ENCODE results near the gene RYR1. TPM values are rescaled to one million over a fixed set of nuclear protein-coding genes. Genes with fewer than 3 reads are reported as not detected.
"Not testable (repeated sequence)": the region's sequence is repeated elsewhere in the genome, so short reads cannot be mapped to it uniquely, and the experiment has no call there.

RYR1 gene
- total RNA-seq, 2 experiments from 2014 or later = 2.6 to 3.9 TPM

GRCh38 chr19:38507551-38508127 lies 74.1 kb downstream of the RYR1 start:
- no peak for DNase-seq
- Mint-ChIP-seq H3K4me3 (no peak overlapping the region), H3K36me3 (ENCODE audit: low read depth) (no peaks in the 10 kb centered on the region), H3K4me1 (peaks cover 15% of the 10 kb centered on the region), H3K27me3 (peaks cover 4% of the 10 kb centered on the region), H3K27ac (no peak overlapping the region), H3K9me3 (no peaks in the 10 kb centered on the region)
- CTCF ChIA-PET = interaction anchor here (1.0 to 1.6 kb wide), 3 partner anchors 105 to 422 kb away, joined by 6 to 7 read pairs (median 7); partner anchors contain the start of genes FAM98C, MRPS12 and SARS2
- POLR2A ChIA-PET = interaction anchor here (1.3 kb wide), 1 partner anchor 105 kb away, joined by 3 read pairs; the partner anchor contains the start of gene FAM98C

- Mint-ChIP-seq H3K27me3 (peaks cover 4% of the 10 kb centered on the region), H3K9me3 (no peaks in the 10 kb centered on the region), H3K4me3 (no peak overlapping the region), H3K27ac (no peak overlapping the region), H3K36me3 (ENCODE audit: low read depth) (no peaks in the 10 kb centered on the region), H3K4me1 (peaks cover 21% of the 10 kb centered on the region)
- ChIA-PET CTCF (interaction anchor here (1.5 kb wide), 1 partner anchor 106 kb away, joined by 6 read pairs; the partner anchor contains the start of gene FAM98C), POLR2A (interaction anchor here (1.3 kb wide), 1 partner anchor 106 kb away, joined by 3 read pairs; the partner anchor contains the start of gene FAM98C)
- no peak for DNase-seq
Observed at GRCh38 chr19:38508507-38508906, 75.0 kb downstream of the RYR1 start.

GRCh38 chr19:38509027-38509426 lies 75.5 kb downstream of the RYR1 start:
- Mint-ChIP-seq H3K4me3 (no peak overlapping the region), H3K36me3 (ENCODE audit: low read depth) (no peaks in the 10 kb centered on the region), H3K27ac (no peak overlapping the region), H3K27me3 (peaks cover 4% of the 10 kb centered on the region), H3K4me1 (peaks cover 26% of the 10 kb centered on the region), H3K9me3 (no peaks in the 10 kb centered on the region)
- CTCF ChIA-PET = interaction anchor here (1.5 kb wide), 1 partner anchor 106 kb away, joined by 6 read pairs; the partner anchor contains the start of gene FAM98C
- POLR2A ChIA-PET = no interaction called here
- no peak for DNase-seq

GRCh38 chr19:38511074-38511708 lies 77.7 kb downstream of the RYR1 start:
- CTCF ChIA-PET = interaction anchor here (5.4 kb wide), 1 partner anchor 108 kb away, joined by 60 read pairs; the partner anchor contains the start of gene FAM98C

GRCh38 chr19:38512277-38512676 lies 78.8 kb downstream of the RYR1 start:
- H3K27me3 Mint-ChIP-seq = peaks cover 4% of the 10 kb centered on the region
- ChIA-PET CTCF (interaction anchor here (2.1 to 5.4 kb wide), 4 partner anchors 32 to 418 kb away, joined by 12 to 60 read pairs (median 14); partner anchors contain the start of genes EIF3K, FAM98C, MAP4K1 and MRPS12), POLR2A (no interaction called here)
- peaks cover 31% of the 10 kb centered on the region for H3K4me1 Mint-ChIP-seq
- no peaks in the 10 kb centered on the region for H3K9me3 Mint-ChIP-seq
- DNase-seq = no peak
- H3K36me3 Mint-ChIP-seq (ENCODE audit: low read depth) = no peaks in the 10 kb centered on the region
- H3K27ac Mint-ChIP-seq = no peak overlapping the region
- H3K4me3 Mint-ChIP-seq = no peak overlapping the region

More at GRCh38 chr19:38511074-38511708, 77.7 kb downstream of the RYR1 start:
- H3K27ac Mint-ChIP-seq = no peak overlapping the region
- H3K36me3 Mint-ChIP-seq (ENCODE audit: low read depth) = no peaks in the 10 kb centered on the region
- DNase-seq = no peak
- H3K27me3 Mint-ChIP-seq = peaks cover 4% of the 10 kb centered on the region
- H3K4me3 Mint-ChIP-seq = no peak overlapping the region
- POLR2A ChIA-PET = no interaction called here
- no peaks in the 10 kb centered on the region for H3K9me3 Mint-ChIP-seq
- H3K4me1 Mint-ChIP-seq = peaks cover 38% of the 10 kb centered on the region

GRCh38 chr19:38513156-38513555 lies 79.7 kb downstream of the RYR1 start:
- DNase-seq; H3K36me3 Mint-ChIP-seq (ENCODE audit: low read depth); H3K9me3 Mint-ChIP-seq; H3K4me3 Mint-ChIP-seq; H3K27me3 Mint-ChIP-seq: not testable (repeated sequence)
- peaks cover 31% of the 10 kb centered on the region for H3K4me1 Mint-ChIP-seq
- ChIA-PET POLR2A (interaction anchor here (0.7 to 1.6 kb wide), 5 partner anchors 44 to 325 kb away, joined by 3 to 11 read pairs (median 3); partner anchors contain the start of genes FAM98C and MAP4K1), CTCF (interaction anchor here (0.7 to 5.4 kb wide), 14 partner anchors 9 to 571 kb away, joined by 3 to 60 read pairs (median 6); partner anchors contain the start of genes ACTN4, EIF3K, FAM98C and MAP4K1)
- H3K27ac Mint-ChIP-seq = peak overlapping the region; percentile 61

GRCh38 chr19:38513762-38514167 lies 80.3 kb downstream of the RYR1 start:
- H3K27ac Mint-ChIP-seq = peak overlapping the region; percentile 61
- H3K4me1 Mint-ChIP-seq = peaks cover 31% of the 10 kb centered on the region
- CTCF ChIA-PET = interaction anchor here (0.6 to 5.4 kb wide), 18 partner anchors 10 to 571 kb away, joined by 3 to 60 read pairs (median 4); partner anchors contain the start of genes ACTN4, EIF3K, FAM98C and MAP4K1
- POLR2A ChIA-PET = interaction anchor here (0.7 to 1.6 kb wide), 8 partner anchors 43 to 417 kb away, joined by 3 to 11 read pairs (median 3); partner anchors contain the start of genes FAM98C, MAP4K1, MRPS12 and PSMD8
- H3K4me3 Mint-ChIP-seq = no peak overlapping the region
- no peaks in the 10 kb centered on the region for H3K9me3 Mint-ChIP-seq
- peaks cover 4% of the 10 kb centered on the region for H3K27me3 Mint-ChIP-seq
- H3K36me3 Mint-ChIP-seq (ENCODE audit: low read depth) = no peaks in the 10 kb centered on the region
- DNase-seq = peak; percentile 34

- Mint-ChIP-seq H3K4me3 (no peak overlapping the region), H3K9me3 (no peaks in the 10 kb centered on the region), H3K36me3 (ENCODE audit: low read depth) (no peaks in the 10 kb centered on the region), H3K4me1 (peaks cover 31% of the 10 kb centered on the region), H3K27me3 (peaks cover 4% of the 10 kb centered on the region), H3K27ac (peak overlapping the region; percentile 31)
- ChIA-PET CTCF (interaction anchor here (0.7 to 5.4 kb wide), 31 partner anchors 13 to 416 kb away, joined by 3 to 60 read pairs (median 4); partner anchors contain the start of genes ACTN4, EIF3K, FAM98C and MAP4K1), POLR2A (interaction anchor here (1.0 to 1.3 kb wide), 5 partner anchors 22 to 416 kb away, joined by 3 to 4 read pairs (median 4); partner anchors contain the start of genes FAM98C, MRPS12 and SARS2)
- peak; percentile 80 for DNase-seq
Observed at GRCh38 chr19:38514812-38515633, 81.5 kb downstream of the RYR1 start.

GRCh38 chr19:38515896-38516295 lies 82.4 kb downstream of the RYR1 start:
- Mint-ChIP-seq H3K36me3 (ENCODE audit: low read depth) (no peaks in the 10 kb centered on the region), H3K4me1 (peaks cover 31% of the 10 kb centered on the region), H3K27ac (no peak overlapping the region), H3K4me3 (no peak overlapping the region), H3K27me3 (peaks cover 4% of the 10 kb centered on the region), H3K9me3 (no peaks in the 10 kb centered on the region)
- ChIA-PET CTCF (interaction anchor here (0.7 to 5.4 kb wide), 29 partner anchors 12 to 415 kb away, joined by 3 to 60 read pairs (median 4); partner anchors contain the start of genes ACTN4, EIF3K, FAM98C and MAP4K1), POLR2A (interaction anchor here (0.9 to 1.3 kb wide), 6 partner anchors 21 to 415 kb away, joined by 3 to 4 read pairs (median 4); partner anchors contain the start of genes FAM98C, MRPS12 and SARS2)
- no peak for DNase-seq

- POLR2A ChIA-PET = no interaction called here
- Mint-ChIP-seq H3K27me3 (no peaks in the 10 kb centered on the region), H3K9me3 (no peaks in the 10 kb centered on the region), H3K27ac (no peak overlapping the region), H3K36me3 (ENCODE audit: low read depth) (no peaks in the 10 kb centered on the region), H3K4me3 (no peak overlapping the region), H3K4me1 (peaks cover 31% of the 10 kb centered on the region)
- CTCF ChIA-PET = interaction anchor here (2.2 to 4.4 kb wide), 2 partner anchors 28 to 118 kb away, joined by 15 to 54 read pairs; no protein-coding TSS in a partner anchor
- no peak for DNase-seq
Observed at GRCh38 chr19:38516802-38517201, 83.3 kb downstream of the RYR1 start.

- Mint-ChIP-seq H3K36me3 (ENCODE audit: low read depth) (no peaks in the 10 kb centered on the region), H3K4me3 (no peak overlapping the region), H3K27ac (no peak overlapping the region), H3K9me3 (no peaks in the 10 kb centered on the region), H3K27me3 (no peaks in the 10 kb centered on the region), H3K4me1 (peaks cover 27% of the 10 kb centered on the region)
- ChIA-PET CTCF (no interaction called here), POLR2A (interaction anchor here (1.1 kb wide), 1 partner anchor 83 kb away, joined by 3 read pairs; no protein-coding TSS in a partner anchor)
- no peak for DNase-seq
Observed at GRCh38 chr19:38517321-38517720, 83.8 kb downstream of the RYR1 start.

GRCh38 chr19:38517980-38518379 lies 84.5 kb downstream of the RYR1 start:
- H3K4me3 Mint-ChIP-seq; H3K9me3 Mint-ChIP-seq; DNase-seq; H3K27me3 Mint-ChIP-seq; H3K36me3 Mint-ChIP-seq (ENCODE audit: low read depth): not testable (repeated sequence)
- H3K4me1 Mint-ChIP-seq = peaks cover 24% of the 10 kb centered on the region
- ChIA-PET POLR2A (interaction anchor here (1.1 kb wide), 1 partner anchor 82 kb away, joined by 3 read pairs; no protein-coding TSS in a partner anchor), CTCF (interaction anchor here (0.7 kb wide), 1 partner anchor 20 kb away, joined by 5 read pairs; no protein-coding TSS in a partner anchor)
- H3K27ac Mint-ChIP-seq = peak overlapping the region; percentile 16

All from activated CD4-positive, alpha-beta memory T cell treated with anti-CD3 and anti-CD28 coated beads, Interleukin-2, amount 10 ng/mL, durations not matched to agents 7 days and 5 days (primary cell).